Kidney glomerular epithelial cell (primary cell): ENCODE data around the gene S100A3.

Source experiments
- DNase-seq: peaks from one replicate; lab custom pipeline; 2025; lab: John Stamatoyannopoulos, UW

The S100A3 gene

GRCh38 chr1:153547560-153548551 lies 1.2 kb downstream of the S100A3 start:
- DNase-seq = no peak

- no peak for DNase-seq
These were observed 2.1 kb downstream of the S100A3 start for GRCh38 chr1:153546796-153547559.

- DNase-seq = no peak
These were observed 2.7 kb downstream of the S100A3 start for GRCh38 chr1:153546371-153546770.

DNA sequence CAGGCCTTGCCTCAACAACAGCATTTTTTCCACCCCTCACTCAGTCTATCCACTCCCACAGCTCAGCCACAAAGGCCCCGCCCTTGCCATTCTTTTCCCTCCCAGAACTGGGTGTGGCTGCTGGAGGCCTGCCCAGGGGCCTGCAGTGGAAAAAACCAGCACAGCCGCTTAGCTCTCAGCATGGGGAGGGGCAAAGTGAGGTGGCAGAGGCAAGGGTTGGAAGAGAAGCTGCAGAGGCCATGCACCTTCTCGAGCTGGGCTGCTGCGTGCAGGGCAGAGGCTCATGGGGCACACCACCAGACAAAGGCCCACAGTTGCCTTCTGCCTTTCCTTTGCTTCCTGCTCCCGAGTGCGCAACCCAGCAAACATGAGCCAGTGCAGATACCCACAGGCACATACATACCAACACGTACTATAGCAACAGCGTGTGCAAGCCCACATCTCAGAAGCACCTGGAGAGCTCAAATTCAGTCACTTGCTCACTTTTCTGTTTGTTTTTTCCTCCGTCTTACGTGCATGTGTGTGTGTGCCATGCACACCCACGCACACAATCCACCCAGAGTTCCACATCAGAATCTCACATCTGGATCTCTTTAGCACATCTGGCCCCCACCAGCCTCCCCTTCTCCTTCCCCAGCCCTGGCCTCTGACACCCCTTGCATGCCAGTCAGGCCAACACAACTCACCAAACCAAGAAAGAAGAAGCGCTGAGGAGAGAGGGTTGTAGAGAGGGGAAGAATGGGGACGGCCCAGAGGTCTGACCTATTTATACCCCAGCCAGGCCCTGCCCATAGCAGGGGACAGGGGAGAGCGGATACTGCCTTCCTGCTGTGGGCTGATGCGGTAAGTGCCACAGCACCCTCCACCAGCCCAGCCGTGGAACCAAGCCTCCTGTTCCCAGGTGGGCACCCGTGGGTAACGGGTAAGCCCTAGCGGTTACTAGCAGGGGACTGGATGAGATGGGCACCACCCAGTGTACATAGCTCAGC lies 3.7 kb downstream of the S100A3 start, which contains the start of gene S100A4:
S100A4 (minus strand) TSS at position 740 of the 989 bp plus-strand sequence. CDS start 1,012 bp downstream, outside the sequence.
- peak; percentile 78 for DNase-seq

DNA sequence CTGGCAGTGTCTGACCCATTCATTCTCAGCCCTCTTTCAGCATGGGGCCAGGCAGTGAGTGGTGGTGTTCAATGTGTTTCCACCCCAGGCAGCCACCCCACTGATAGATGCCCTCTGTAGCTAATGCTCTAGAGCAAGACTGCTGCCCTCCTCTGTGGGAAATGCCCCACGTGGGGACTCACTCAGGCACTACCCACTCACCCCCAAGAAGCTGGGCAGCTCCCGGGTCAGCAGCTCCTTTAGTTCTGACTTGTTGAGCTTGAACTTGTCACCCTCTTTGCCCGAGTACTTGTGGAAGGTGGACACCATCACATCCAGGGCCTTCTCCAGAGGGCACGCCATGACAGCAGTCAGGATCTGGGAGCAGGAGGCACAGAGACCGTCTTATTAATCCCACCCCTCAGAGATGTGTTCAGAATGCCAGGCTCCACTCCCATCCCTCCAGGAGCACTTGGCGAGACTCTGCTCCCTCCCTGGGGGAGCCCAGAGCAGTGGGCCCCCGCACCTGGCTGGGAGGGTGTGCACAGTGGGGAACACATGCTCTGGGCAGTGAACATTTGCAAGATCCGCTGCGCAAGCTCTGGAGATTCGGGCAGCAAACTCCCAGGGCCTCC lies 4.5 kb downstream of the S100A3 start:
- DNase-seq = no peak

GRCh38 chr1:153543736-153544135 lies 5.3 kb downstream of the S100A3 start:
- DNase-seq = no peak

DNA sequence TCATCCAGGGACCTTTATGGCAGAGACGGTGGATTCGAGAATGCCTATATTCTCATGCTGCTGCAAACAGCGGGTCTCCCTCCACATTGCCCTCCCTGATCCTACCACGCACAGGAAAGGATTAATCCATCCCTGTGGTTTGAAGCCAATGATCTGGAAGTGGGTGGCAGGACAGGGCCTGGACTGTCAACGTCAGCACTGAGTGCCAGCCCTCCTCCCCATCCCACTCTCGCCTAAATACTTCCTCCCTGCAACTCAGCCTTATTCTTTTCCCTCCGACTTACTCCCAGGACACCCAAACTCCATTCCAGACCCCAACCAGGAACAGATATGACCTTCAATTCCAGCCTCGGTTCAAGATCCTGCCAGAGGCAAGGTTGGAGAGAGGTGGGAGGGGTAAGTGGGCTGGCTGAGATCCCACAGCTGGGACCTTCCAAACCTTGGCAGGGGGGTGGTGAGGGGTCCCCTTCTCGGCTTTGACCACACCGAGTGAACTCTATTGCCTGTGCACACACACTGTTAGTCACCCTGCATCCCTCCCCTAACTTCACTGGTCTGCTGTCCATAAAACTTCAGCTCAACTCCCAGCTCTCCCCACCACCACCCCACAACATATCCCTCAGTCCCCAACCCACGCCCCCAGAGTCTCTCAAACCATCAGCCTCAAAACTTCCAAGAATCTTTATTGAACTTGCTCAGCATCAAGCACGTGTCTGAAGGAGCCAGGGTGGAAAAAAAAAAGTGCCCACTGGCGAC lies 5.9 kb downstream of the S100A3 start:
- no peak for DNase-seq

- no peak for DNase-seq
These were observed 7.1 kb downstream of the S100A3 start for GRCh38 chr1:153541641-153542590.

GRCh38 chr1:153540394-153541361 lies 8.4 kb downstream of the S100A3 start, which contains the start of gene S100A5:
S100A5 (minus strand) TSS chr1:153540934; CDS start chr1:153540191, 743 bp downstream.
- DNase-seq = peak; percentile 54

DNA sequence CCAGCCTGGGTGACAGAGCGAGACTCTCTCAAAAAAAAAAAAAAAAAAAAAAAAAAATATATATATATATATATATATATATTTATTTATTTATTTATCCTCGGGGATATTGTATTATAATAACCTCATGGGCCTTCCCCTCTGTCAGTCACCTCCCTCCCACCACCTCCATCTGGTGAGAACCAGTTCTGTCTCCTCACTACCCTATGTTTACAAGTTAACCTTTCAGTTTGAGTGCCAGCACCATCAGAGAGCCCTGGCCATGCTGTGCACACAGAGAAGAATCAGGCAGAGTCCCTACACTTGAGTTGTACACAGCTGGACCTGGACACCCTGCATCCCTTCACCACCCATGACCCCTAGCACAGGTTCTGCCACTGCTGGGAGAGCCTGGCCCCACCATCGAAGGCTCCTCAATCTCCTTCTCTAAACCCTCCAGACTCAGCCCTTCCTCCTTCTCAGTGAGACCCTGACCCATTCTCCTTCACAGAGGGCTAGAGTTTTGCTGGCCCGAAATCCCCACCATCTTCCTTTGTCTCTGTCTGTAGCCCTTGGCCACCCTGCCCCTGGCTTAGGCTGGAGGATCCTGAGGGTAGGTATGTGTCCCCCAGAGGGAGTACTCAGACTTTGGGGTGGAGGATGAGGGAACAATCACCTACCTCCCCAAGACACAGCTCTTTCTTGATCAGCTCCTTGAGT lies 9.5 kb downstream of the S100A3 start:
- DNase-seq = no peak

DNA sequence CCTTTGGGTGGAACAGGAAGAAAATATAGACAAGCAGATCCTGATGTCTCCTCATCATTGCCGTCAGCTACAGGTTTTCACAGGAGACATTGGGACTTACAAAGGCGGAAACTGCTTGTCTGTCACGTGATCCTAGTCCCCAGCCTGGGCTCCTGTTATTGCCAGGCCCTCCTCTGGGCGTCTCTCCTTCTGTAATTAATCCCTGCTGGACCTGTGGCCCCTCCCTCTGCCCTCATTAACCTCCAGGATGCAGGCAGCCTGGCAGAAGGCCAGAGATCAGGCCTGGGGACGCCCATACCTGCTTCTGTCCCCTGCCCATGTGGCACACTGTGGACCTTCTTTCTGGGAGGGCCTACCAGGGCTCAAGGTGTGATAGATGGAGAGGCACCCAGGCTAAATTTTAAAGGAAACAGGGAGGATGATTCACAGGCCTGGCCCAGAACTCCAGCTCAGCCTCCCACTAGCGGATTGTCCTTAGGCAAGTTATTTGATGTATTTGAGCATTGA lies 10.7 kb downstream of the S100A3 start:
- DNase-seq = no peak

GRCh38 chr1:153537376-153537730 lies 11.7 kb downstream of the S100A3 start:
- DNase-seq = no peak

GRCh38 chr1:153536671-153537375 lies 12.2 kb downstream of the S100A3 start:
- DNase-seq = no peak

- DNase-seq = peak; percentile 89
These were observed 12.9 kb downstream of the S100A3 start for GRCh38 chr1:153536012-153536670.

- DNase-seq = no peak
These were observed 13.6 kb downstream of the S100A3 start, which contains the start of gene S100A6 for GRCh38 chr1:153535242-153536011. S100A6 (minus strand) TSS chr1:153535991; CDS start chr1:153535339, 652 bp downstream.
